ENCODE data around the gene ADGRL2. TPM values are rescaled to one million over a fixed set of nuclear protein-coding genes. Genes with fewer than 3 reads are reported as not detected.
"Not testable (repeated sequence)": the region's sequence is repeated elsewhere in the genome, so short reads cannot be mapped to it uniquely, and the experiment has no call there.

The ADGRL2 gene
- total RNA-seq, 2 experiments from 2014 or later = not detected

- no peak for DNase-seq
- intact Hi-C loops (cut with DNase I, micrococcal nuclease) = no loop called here
- no peak overlapping the region for H3K4me3 Mint-ChIP-seq
- ChIA-PET POLR2A (no interaction called here), CTCF (no interaction called here)
- peaks cover 2% of the 10 kb centered on the region for H3K9me3 Mint-ChIP-seq (ENCODE audit: low read depth)
- H3K27ac Mint-ChIP-seq = no peak overlapping the region
- no peak for ATAC-seq
- no peaks in the 10 kb centered on the region for H3K4me1 Mint-ChIP-seq
- H3K36me3 Mint-ChIP-seq (ENCODE audit: low read depth) = no peaks in the 10 kb centered on the region
- H3K27me3 Mint-ChIP-seq = no peaks in the 10 kb centered on the region
Observed at GRCh38 chr1:81867235-81867634, 66.5 kb downstream of the ADGRL2 start.

- Mint-ChIP-seq H3K4me1 (no peaks in the 10 kb centered on the region), H3K27me3 (no peaks in the 10 kb centered on the region), H3K4me3 (no peak overlapping the region), H3K9me3 (ENCODE audit: low read depth) (peaks cover 2% of the 10 kb centered on the region), H3K27ac (no peak overlapping the region), H3K36me3 (ENCODE audit: low read depth) (no peaks in the 10 kb centered on the region)
- DNase-seq (no peak), ATAC-seq (no peak)
- POLR2A ChIA-PET = no interaction called here
- intact Hi-C loops (cut with DNase I, micrococcal nuclease) = no loop called here
- CTCF ChIA-PET = no interaction called here
Observed at GRCh38 chr1:81869307-81869706, 68.6 kb downstream of the ADGRL2 start.

- DNase-seq; H3K9me3 Mint-ChIP-seq (ENCODE audit: low read depth); H3K36me3 Mint-ChIP-seq (ENCODE audit: low read depth); POLR2A ChIA-PET; H3K4me1 Mint-ChIP-seq; ATAC-seq; H3K4me3 Mint-ChIP-seq; H3K27ac Mint-ChIP-seq; intact Hi-C loops (cut with DNase I, micrococcal nuclease); CTCF ChIA-PET; H3K27me3 Mint-ChIP-seq: not testable (repeated sequence)
Observed at GRCh38 chr1:81871091-81871490, 70.4 kb downstream of the ADGRL2 start.

- ChIA-PET CTCF (no interaction called here), POLR2A (no interaction called here)
- H3K27me3 Mint-ChIP-seq = no peaks in the 10 kb centered on the region
Observed at GRCh38 chr1:81873946-81874345, 73.2 kb downstream of the ADGRL2 start.

GRCh38 chr1:81874461-81874860 is 73.7 kb downstream of the ADGRL2 start:
- no peaks in the 10 kb centered on the region for H3K36me3 Mint-ChIP-seq (ENCODE audit: low read depth)
- peaks cover 2% of the 10 kb centered on the region for H3K9me3 Mint-ChIP-seq (ENCODE audit: low read depth)
- POLR2A ChIA-PET = no interaction called here
- no peaks in the 10 kb centered on the region for H3K4me1 Mint-ChIP-seq
- no peaks in the 10 kb centered on the region for H3K27me3 Mint-ChIP-seq
- ATAC-seq = no peak
- CTCF ChIA-PET = no interaction called here
- intact Hi-C loops (cut with DNase I, micrococcal nuclease) = no loop called here
- DNase-seq = no peak
- no peak overlapping the region for H3K27ac Mint-ChIP-seq
- H3K4me3 Mint-ChIP-seq = no peak overlapping the region

More at GRCh38 chr1:81873946-81874345, 73.2 kb downstream of the ADGRL2 start:
- intact Hi-C loops (cut with DNase I, micrococcal nuclease) = no loop called here
- Mint-ChIP-seq H3K36me3 (ENCODE audit: low read depth) (no peaks in the 10 kb centered on the region), H3K4me1 (no peaks in the 10 kb centered on the region), H3K27ac (no peak overlapping the region), H3K4me3 (no peak overlapping the region), H3K9me3 (ENCODE audit: low read depth) (peaks cover 2% of the 10 kb centered on the region)
- no peak for DNase-seq
- no peak for ATAC-seq

- H3K27ac Mint-ChIP-seq = no peak overlapping the region
- no peak overlapping the region for H3K4me3 Mint-ChIP-seq
- DNase-seq (no peak), ATAC-seq (no peak)
- intact Hi-C loops (cut with DNase I, micrococcal nuclease) = no loop called here
- H3K9me3 Mint-ChIP-seq (ENCODE audit: low read depth) = peaks cover 2% of the 10 kb centered on the region
- no peaks in the 10 kb centered on the region for H3K4me1 Mint-ChIP-seq
- H3K27me3 Mint-ChIP-seq = no peaks in the 10 kb centered on the region
- H3K36me3 Mint-ChIP-seq (ENCODE audit: low read depth) = no peaks in the 10 kb centered on the region
- POLR2A ChIA-PET = no interaction called here
- CTCF ChIA-PET = no interaction called here
Observed at GRCh38 chr1:81874940-81875339, 74.2 kb downstream of the ADGRL2 start.

GRCh38 chr1:81876901-81877733 is 76.4 kb downstream of the ADGRL2 start:
- no peak for DNase-seq
- peaks cover 3% of the 10 kb centered on the region for H3K9me3 Mint-ChIP-seq (ENCODE audit: low read depth)

GRCh38 chr1:81877940-81878339 is 77.2 kb downstream of the ADGRL2 start:
- intact Hi-C loops (cut with DNase I, micrococcal nuclease) = no loop called here
- ATAC-seq (no peak), DNase-seq (no peak)
- CTCF ChIA-PET = no interaction called here
- no peak overlapping the region for H3K4me3 Mint-ChIP-seq
- H3K27me3 Mint-ChIP-seq = no peaks in the 10 kb centered on the region
- H3K4me1 Mint-ChIP-seq = no peaks in the 10 kb centered on the region
- H3K36me3 Mint-ChIP-seq (ENCODE audit: low read depth) = no peaks in the 10 kb centered on the region
- no peak overlapping the region for H3K27ac Mint-ChIP-seq
- POLR2A ChIA-PET = no interaction called here
- H3K9me3 Mint-ChIP-seq (ENCODE audit: low read depth) = peaks cover 1% of the 10 kb centered on the region

More at GRCh38 chr1:81876901-81877733, 76.4 kb downstream of the ADGRL2 start:
- H3K27ac Mint-ChIP-seq = no peak overlapping the region
- no peak overlapping the region for H3K4me3 Mint-ChIP-seq
- ChIA-PET POLR2A (no interaction called here), CTCF (interaction anchor here (0.6 kb wide), 1 partner anchor 265 kb away, joined by 4 read pairs; no protein-coding TSS in a partner anchor)
- no peak for ATAC-seq
- no peaks in the 10 kb centered on the region for H3K36me3 Mint-ChIP-seq (ENCODE audit: low read depth)
- H3K4me1 Mint-ChIP-seq = no peaks in the 10 kb centered on the region
- no peaks in the 10 kb centered on the region for H3K27me3 Mint-ChIP-seq
- intact Hi-C loops (cut with DNase I, micrococcal nuclease) = no loop called here

GRCh38 chr1:81878538-81878937 is 77.8 kb downstream of the ADGRL2 start:
- DNase-seq (no peak), ATAC-seq (no peak)
- POLR2A ChIA-PET = no interaction called here
- Mint-ChIP-seq H3K9me3 (ENCODE audit: low read depth) (peaks cover 1% of the 10 kb centered on the region), H3K27ac (no peak overlapping the region), H3K36me3 (ENCODE audit: low read depth) (no peaks in the 10 kb centered on the region), H3K27me3 (no peaks in the 10 kb centered on the region), H3K4me3 (no peak overlapping the region), H3K4me1 (no peaks in the 10 kb centered on the region)
- CTCF ChIA-PET = no interaction called here
- intact Hi-C loops (cut with DNase I, micrococcal nuclease) = no loop called here

- no peaks in the 10 kb centered on the region for H3K27me3 Mint-ChIP-seq
- intact Hi-C loops (cut with DNase I, micrococcal nuclease) = no loop called here
- H3K4me3 Mint-ChIP-seq = no peak overlapping the region
- H3K4me1 Mint-ChIP-seq = no peaks in the 10 kb centered on the region
- H3K9me3 Mint-ChIP-seq (ENCODE audit: low read depth) = peaks cover 1% of the 10 kb centered on the region
- no peak for ATAC-seq
- CTCF ChIA-PET = no interaction called here
- H3K36me3 Mint-ChIP-seq (ENCODE audit: low read depth) = no peaks in the 10 kb centered on the region
- DNase-seq = no peak
- no peak overlapping the region for H3K27ac Mint-ChIP-seq
- POLR2A ChIA-PET = no interaction called here
Observed at GRCh38 chr1:81880781-81881180, 80.0 kb downstream of the ADGRL2 start.

GRCh38 chr1:81885291-81885690 is 84.6 kb downstream of the ADGRL2 start:
- POLR2A ChIA-PET = no interaction called here
- CTCF ChIA-PET = no interaction called here
- no peaks in the 10 kb centered on the region for H3K4me1 Mint-ChIP-seq
- peaks cover 1% of the 10 kb centered on the region for H3K9me3 Mint-ChIP-seq (ENCODE audit: low read depth)
- ATAC-seq (no peak), DNase-seq (no peak)
- no peaks in the 10 kb centered on the region for H3K27me3 Mint-ChIP-seq
- H3K4me3 Mint-ChIP-seq = no peak overlapping the region
- intact Hi-C loops (cut with DNase I, micrococcal nuclease) = no loop called here
- H3K27ac Mint-ChIP-seq = no peak overlapping the region
- no peaks in the 10 kb centered on the region for H3K36me3 Mint-ChIP-seq (ENCODE audit: low read depth)

- H3K27ac Mint-ChIP-seq; H3K9me3 Mint-ChIP-seq (ENCODE audit: low read depth); ATAC-seq; H3K36me3 Mint-ChIP-seq (ENCODE audit: low read depth); H3K4me1 Mint-ChIP-seq; intact Hi-C loops (cut with DNase I, micrococcal nuclease); H3K27me3 Mint-ChIP-seq; H3K4me3 Mint-ChIP-seq; POLR2A ChIA-PET; DNase-seq: not testable (repeated sequence)
- CTCF ChIA-PET = interaction anchor here (1.3 kb wide), 1 partner anchor 11 kb away, joined by 3 read pairs; no protein-coding TSS in a partner anchor
Observed at GRCh38 chr1:81886292-81886691, 85.6 kb downstream of the ADGRL2 start.

All from activated CD4-positive, alpha-beta T cell treated with anti-CD3 and anti-CD28 coated beads for 36 hours (primary cell).